C4-2B (cell line): ENCODE measurements around the gene TMPRSS2.

ENCODE experiments used
- CTCF ChIP-seq: fragments of 450-650 bp; conservative IDR thresholded peaks from 2 replicates; pipeline ENCODE4 v1.5.1; 2017; ENCODE audit warnings: mild to moderate bottlenecking
- ZFX ChIP-seq: fragments of 450-650 bp; IDR thresholded peaks from 2 replicates; pipeline ENCODE4 v1.6.1; 2017

DNA sequence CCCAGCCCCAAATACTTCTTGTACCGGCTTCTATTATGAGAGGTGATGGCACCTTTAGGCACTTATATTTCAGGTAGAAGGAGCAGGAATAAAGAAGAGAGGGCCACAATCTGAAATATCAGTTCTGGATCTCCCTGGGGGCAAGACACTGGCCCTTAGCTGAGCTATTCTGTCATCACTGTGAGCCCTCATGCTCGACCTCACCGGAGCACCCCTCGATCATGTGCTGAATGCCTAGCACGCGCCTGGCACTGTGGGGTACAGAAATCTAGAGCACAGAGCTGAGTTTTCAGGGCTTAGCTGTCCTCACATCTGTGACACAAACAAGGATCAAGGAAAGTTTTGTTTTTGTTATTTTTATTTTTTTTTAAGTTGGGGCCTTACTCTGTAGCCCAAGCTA is 89.6 kb downstream of the TMPRSS2 start:
- TF ChIP-seq CTCF = no peak
- no peak for TF ChIP-seq ZFX
